HG03571 (cell line): Measurements from ENCODE around the gene LIPA.
A peak's percentile ranks its signal among the peaks of the same experiment; 100 is the strongest.
"Not testable (repeated sequence)": the region's sequence is repeated elsewhere in the genome, so short reads cannot be mapped to it uniquely, and the experiment has no call there.

Experiments used
- ATAC-seq: cut with Tn5 transposase; IDR thresholded peaks from one replicate; pipeline ENCODE4 v1.9.1; 2021; ENCODE audit not compliant: unreplicated experiment

The LIPA gene

DNA sequence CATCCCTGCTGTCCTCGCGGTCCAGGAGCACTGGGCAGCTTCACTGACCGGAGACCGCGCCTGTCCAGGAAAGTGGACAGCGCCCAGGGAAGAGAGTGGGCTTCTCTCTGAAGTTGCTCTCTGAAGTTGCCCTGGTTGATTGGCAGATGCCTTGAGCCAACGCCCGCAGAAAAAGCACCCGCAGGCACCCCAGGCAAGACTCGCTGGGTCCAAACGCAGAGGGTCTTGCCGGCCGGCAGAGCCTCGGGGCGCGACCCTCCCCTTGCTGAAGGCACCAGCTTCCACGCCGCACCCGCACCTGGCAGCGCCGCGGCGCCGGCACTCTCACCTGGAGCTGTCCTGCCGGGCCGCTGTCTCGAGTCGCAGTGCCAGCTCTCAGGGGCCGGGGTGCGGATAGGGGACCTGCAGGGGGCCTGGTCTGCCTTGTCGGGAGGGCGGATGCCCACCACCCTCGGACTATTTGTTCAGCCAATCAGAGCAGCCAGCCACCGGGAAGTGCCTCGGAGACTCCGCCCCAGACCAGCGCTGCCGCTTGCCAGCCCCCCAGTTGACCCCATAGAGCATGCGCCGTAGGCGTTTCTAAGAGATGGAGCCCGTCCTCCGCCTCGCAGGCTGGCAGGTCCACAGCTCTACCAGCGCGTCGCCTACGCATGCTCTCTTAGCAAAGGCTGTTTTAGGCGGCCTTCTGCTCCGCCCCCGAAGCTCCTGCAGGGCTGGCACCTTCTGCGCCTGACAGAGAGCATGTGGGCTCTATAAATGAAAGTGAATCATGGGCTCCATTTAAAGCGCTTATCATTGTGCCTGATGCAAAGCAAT lies at the start of gene LIPA:
Gene LIPA, minus strand, starts transcription at position 367 of the 816 bp plus-strand sequence. CDS start 4,127 bp downstream, outside the sequence.
- peak; percentile 97 for ATAC-seq

DNA sequence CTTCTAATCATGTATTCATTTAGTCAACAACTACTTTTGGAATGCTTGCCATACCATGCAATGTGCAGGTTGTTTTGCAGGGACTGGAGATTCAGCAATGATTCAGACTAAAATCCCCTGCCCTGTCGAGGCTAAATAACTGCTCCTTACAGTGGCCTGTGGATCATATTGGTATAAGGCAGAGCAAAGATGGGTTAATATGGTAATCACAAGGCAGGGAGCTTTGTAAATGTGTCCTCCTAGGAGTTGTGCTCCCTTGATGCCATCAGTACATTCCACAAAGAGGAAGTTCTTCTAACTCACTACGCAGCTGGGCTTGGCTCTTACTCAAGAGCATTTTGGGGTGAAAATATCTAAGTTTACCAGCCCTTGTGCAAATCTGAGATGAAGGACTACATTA lies 49.7 kb upstream of the LIPA start:
- ATAC-seq = peak; percentile 22

DNA sequence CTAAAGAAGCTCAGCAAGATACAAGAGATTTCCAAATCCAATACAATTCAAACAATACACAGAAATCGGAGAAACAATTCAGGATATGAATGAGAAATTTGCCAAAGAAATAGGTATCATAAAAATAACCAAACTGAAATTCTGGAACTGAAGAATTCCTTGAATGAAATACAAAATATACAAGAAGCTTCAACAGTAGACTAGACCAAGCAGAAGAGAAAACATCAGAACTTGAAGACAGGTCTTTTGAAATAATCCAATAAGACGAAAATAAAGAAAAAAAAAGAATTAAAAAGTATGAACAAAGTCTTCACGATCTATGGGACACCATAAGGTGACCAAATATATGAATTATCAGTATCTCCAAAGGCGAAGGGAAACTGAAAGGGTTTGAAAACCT lies 47.5 kb upstream of the LIPA start:
- no peak for ATAC-seq

DNA sequence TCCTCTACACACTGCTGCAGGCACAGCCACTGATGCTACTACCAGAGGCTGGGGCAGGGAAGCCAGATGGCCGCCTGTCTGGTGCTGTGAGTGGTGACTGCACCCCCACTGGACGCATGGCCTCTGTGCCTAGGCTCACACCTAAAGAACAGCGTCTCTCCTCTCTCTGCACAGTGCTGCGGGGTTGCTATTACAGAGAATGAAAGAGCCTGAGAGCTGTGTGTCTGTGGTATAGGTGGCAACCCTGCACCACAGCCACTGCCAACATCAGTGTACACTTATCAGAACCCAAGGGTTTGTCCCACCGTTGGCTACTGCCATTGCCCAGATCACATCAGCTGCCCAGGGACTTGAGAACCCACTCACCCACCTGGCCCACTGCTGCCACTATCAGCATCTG lies 46.2 kb upstream of the LIPA start:
- ATAC-seq = no peak

DNA sequence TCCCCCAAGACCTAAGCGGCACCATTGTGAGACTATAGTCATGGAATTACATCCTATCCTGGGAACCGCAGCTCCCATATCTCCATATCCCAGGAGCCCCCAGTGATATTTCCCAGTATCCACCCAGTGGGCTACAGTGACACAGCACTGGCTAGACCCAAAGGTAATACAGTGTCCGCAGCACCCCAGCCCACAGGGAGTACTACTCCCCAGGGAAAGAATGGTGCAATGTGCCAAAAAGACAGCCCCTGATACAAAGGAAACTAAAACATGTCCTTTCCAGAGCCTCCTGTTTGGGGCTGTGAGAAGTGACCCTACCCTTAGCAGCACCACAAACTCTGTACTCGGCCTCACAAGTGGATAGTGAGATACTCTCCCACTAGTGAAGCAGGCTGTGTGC lies 45.8 kb upstream of the LIPA start:
- ATAC-seq = no peak

DNA sequence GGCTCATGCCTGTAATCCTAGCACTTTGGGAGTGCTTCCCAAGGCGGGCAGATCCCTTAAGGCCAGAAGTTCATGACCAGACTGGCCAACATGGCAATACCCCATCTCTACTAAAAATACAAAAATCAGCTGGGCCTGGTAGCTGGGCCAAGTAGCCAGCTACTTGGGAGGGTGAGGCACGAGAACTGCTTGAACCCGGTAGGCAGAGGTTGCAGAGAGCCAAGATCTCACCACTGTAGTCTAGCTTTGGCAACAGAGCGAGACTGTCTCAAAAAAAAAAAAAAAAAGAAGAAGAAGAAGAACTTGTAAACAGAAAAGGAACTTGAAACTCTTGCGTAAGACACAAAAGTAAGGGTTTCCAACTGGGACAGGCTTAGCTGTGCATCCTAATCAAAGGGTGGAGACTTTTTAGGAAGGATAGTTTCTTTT lies 44.7 kb upstream of the LIPA start:
- ATAC-seq = no peak

DNA sequence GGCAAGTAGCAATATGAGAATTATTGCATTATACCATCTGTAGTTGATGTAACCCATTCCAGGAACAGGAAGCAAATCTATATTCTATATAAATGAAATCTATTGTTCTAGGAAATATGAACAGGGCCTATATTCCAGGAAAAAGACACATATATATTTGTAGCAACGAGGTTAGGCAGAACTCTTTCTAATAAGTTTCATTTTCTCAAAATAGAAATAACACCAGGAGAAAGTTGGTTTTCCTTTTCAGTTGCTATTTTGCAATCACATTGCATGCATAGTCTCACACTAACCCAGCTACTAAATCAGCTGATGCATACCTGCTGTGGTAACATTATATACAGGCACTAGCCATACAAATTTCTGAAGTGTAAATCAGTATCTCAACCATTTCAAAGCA lies 44.0 kb upstream of the LIPA start:
- no peak for ATAC-seq

DNA sequence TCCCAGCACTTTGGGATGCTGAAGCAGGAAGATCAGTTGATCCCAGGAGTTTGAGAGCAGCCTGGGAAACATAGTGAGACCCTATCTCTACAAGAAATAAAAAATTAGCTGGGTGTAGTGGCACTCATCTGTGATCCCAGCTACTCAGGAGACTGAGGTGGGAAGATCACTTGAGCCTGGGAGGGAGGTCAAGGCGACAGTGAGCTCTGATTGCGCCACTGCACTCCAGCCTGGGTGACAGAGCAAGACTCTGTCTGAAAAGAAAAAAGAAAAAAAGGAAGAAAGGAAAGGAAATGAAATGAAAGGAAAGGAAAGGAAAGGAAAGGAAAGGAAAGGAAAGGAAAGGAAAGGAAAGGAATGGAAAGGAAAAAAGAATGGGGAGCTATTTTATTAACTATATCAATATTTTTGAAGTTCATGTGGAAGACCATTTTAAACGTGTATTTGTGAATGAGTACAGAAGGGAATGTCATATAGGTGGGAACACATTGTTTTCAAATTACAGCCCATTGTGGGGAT lies 43.2 kb upstream of the LIPA start:
- no peak for ATAC-seq

DNA sequence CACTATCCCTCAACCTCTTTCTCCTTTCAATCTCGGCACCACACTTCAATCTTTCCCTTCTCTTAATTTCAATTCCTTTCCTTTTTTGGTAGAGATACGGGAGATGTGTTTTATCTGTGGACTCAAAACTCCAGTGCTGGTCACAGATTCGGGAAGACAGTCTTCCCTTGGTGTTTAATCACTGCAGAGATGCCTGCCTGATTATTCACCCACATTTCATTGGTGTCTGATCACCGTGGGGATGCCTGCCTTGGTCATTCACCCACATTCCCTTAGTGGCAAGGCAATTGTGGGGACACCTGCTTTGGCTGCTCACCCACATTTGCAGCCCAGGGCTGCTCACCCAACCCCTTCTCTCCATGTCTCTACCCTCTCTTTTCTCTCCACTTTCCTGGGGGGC lies 33.7 kb upstream of the LIPA start:
- ATAC-seq = not testable (repeated sequence)

DNA sequence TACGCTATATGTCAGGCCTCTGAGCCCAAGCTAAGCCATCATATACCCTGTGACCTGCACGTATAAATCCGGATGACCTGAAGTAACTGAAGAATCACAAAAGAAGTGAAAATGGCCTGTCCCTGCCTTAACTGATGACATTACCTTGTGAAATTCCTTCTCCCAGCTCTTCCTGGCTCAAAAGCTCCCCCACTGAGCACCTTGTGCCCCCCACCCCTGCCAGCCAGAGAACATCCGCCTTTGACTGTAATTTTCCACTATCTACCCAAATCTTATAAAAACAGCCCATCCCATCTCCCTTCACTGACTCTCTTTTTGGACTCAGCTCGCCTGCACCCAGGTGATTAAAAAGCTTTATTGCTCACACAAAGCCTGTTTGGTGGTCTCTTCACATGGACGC lies 33.1 kb upstream of the LIPA start:
- not testable (repeated sequence) for ATAC-seq

DNA sequence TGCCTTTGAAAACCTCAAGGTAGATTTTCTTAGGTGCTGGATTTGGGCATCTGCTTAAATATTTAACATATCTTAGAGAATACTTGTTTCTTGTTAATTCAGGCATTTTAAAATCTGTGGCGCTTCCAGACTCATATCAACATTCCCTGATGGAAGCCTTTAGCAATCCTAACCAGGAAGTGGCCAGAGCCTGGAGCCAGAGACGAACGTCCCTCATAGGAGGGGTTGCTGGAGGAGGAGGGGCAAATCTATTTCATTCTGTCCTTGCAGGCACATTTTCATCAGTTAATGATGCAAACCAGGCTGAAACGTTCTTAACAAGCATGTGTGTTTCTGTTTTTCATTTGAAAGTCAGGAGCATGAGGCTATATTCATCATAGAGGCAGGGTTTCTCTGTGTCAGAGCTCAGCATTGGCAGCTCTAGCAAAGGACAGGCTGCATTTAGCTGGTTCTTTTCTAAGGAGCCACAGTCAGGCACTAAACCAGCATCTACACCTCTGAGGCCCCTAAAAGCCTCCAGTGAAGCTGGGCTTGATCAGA lies 32.4 kb upstream of the LIPA start:
- ATAC-seq = no peak

DNA sequence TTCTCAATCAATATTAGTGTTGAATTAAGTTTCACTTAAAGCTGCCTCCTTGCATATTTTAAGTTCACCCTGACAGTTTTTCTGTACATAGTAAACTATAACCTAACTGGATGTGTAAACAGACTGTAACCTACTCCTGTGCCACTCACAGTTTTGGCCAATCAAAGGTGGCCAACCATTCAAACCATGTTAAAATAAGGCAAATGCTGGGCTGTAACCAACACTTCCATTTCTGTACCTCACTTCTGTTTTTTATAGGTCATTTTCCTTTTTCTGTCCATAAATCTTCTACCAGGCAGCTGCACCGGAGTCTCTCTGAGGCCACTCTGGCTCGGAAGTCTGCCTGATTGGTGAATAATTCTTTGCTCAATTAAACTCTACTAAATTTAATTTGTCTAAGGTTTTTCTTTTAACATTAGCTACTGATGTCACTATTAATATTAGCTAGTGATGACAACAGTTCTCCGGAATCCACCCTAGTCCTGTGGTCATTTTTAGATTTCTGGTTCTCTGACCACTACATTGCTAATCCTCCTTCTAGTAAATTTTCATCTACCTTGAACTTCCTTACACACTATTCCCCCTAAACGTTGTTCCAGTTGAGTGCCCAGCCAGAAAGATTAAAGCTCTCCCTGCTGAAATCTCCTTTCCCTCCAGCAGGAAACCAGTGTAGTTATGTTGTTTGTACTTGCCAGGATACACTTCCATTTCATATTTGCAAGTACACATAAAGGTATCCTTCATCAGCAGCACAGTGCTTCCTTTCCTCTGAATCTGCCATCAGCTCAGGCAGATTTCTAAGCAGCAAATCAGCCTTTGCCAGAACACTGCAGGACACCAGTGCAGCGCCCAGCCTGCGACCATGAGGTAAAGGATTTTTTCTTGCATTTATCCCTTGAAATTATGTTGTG lies 31.7 kb upstream of the LIPA start:
- no peak for ATAC-seq

DNA sequence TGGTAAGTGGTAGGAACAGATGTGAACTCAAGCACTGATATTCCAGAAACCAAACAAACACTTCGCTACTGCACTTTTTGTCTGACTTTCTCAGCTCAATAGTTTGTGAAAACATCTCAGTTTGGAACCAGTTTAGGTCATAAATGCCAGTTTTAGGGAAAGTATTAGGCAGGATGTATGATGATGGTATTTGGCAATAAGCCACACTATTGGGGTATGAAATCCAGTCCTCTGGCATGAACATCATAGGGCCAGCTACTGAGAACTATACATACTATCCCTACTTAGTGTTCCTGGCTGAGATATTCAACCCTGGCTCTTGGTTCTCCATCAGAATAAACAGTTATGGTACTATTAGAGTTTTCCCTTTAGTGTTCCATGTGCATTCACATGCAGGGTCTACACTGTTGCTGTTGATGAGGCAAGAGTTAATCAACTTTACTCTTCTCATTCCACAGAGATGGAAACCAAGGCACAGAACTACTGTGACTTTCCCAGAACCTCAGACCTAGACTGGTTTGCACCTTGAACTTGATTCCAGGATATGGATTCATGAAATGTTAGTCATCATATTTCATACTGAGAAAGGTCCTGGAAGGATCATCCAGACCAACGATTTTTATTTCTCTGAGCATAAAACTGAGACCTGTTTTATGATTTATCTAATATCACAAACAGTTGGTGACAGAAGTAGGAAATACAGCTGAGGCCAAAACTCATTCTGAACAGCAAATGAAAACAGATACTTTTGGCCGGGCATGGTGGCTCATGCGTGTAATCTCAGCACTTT lies 30.2 kb upstream of the LIPA start:
- no peak for ATAC-seq

DNA sequence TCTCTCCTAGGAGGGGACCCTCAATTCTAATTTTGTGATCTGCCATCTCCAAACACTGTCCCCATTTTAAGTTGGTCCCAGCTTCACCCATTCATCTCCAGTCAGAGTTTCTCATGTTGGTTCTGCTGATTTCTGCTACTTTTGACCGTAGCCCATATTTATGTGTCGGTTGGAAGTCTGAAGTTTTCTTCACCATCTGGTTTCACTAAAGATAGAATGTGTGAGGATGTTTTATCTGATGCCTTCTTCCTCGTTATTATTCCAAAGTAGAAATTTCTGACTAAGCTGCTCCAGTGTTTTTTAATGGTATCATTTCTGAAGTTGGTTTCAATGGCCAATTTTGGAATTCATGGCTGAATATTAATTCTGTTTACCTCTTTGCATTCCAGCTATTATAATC lies 28.9 kb upstream of the LIPA start:
- ATAC-seq = no peak

DNA sequence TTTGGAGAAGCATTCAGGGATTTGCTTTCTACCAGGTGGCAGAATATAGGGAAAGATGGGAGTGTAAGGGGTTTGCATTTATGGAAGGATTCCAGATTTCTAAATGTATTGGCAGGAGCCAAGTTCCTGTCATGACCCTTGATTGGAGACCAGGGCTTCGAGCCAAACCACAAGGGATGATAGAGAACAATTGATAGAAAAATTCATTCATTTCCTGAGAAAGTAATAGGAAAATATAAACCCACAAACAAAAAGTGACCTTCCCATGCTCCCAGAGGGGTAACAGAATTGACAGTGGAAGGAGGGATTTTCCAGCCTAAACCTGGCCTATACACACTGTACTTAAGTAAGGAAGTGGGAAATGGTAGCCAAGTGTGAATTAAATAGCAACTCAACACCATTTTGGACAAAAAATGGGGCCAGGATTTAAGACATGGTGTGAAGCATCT lies 27.9 kb upstream of the LIPA start:
- no peak for ATAC-seq

DNA sequence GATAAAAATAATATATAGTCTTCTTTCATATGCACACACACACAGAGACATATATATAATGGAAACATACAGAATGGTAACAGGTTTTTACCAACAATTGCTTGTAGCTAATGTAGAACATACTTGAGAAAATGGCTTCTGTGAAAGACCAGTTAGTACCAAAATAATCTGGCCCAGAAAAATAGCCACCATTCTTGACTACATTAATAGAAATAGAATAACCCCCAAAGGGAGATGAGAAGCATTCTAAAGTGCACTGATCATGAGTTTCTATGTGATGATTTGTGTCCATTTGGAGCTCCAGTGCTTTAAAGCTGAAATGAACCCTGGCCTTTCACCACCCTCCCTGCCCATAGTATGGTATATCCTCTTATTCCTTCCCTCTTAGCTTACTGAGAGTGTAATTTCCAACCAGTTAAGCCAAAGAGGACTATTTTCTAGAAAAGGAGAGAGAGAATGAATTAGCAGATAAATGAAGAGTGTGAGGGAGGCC lies 27.4 kb upstream of the LIPA start:
- ATAC-seq = no peak

DNA sequence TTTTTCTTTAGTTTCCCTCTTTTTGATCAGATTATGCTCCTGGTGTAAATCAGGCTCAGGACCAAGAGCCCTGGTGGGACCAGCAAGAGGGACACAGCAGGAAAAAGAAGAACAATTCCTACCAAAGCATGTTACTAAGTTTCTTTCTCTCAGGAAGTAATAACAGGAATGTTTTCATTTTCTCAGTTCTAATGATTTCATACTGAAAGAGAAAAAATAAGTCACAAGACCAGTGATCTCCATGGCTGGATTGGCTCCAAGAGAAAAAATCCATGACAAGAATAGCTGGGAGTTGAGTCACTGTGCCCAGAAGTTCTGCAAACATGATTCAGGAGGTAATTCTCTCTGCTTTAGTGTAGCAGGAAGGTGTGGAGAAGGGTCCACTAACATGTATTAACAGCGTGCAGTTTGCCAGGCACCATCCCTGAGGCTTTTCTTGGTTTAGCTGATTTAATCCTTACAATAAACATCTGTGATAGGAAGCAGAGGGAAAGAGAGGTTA lies 26.5 kb upstream of the LIPA start:
- no peak for ATAC-seq

DNA sequence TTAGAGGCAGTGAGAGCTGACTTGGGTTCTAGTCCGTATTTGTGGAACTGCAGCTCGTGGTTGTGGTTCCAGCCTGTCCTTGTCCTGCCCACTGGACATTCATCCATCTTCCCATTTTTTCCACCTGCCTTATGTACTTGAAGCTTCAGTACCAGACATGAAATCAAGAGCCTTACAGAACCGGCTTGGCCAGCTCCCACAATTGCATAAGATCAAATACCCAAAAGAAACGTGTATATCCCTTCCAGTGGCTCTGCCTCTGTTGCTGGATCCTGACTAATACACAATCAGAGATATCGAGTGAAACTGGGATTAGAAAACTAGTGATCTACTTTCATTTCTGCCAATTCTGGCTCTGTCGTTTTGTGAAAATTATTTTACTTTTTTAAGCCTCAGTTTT lies 23.8 kb upstream of the LIPA start:
- no peak for ATAC-seq

DNA sequence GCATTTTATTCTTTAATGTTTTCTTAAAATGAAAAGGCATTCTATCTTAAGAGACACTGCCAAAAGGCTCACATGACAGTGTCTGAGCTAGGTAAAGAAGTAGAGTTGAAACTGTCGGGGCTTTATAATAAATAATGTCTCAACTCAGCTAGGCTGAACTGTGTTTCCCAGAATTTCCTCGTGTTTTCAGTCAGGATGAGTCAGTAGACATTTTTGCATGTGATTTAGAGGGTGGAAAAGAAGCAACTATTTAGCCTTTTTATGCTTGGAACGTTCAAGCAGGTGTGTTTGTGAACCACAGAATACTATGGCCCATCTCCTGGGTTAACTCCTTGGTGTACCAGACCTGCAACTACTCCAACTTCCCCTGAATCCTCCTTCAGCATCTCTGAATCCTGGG lies 23.4 kb upstream of the LIPA start:
- ATAC-seq = no peak

DNA sequence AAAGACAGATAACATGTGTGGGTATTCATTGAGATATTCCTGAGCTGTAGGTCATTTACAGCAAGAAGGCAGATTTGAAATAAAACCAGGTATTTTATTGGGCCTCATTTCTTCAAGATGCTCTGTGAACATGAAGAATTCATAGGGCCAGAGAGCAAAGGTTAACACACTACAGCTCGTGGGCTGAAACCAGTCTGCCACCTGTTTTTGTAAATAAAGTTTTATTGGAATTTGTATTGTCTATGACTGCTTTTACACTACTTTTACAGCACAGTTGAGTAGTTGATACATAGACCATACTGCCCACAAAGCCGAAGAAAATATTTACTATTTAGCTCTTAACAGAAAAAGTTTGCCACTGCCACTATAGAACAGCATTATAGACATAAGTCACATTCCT lies 22.1 kb upstream of the LIPA start:
- no peak for ATAC-seq
